GM19035 (cell line): ENCODE data around the gene CNGB1.
"Not testable (repeated sequence)": the region's sequence is repeated elsewhere in the genome, so short reads cannot be mapped to it uniquely, and the experiment has no call there.

ENCODE experiments used
- ATAC-seq: cut with Tn5 transposase; IDR thresholded peaks from one replicate; pipeline ENCODE4 v1.9.1; 2021; ENCODE audit not compliant: unreplicated experiment

Gene CNGB1

GRCh38 chr16:57956270-57956808 is 14.6 kb downstream of the CNGB1 start:
- ATAC-seq, result no peak

- ATAC-seq, result no peak
Observed at GRCh38 chr16:57955572-57956188, 15.2 kb downstream of the CNGB1 start.

- ATAC-seq, result no peak
Observed at GRCh38 chr16:57953857-57954256, 17.1 kb downstream of the CNGB1 start.

- no peak for ATAC-seq
Observed at GRCh38 chr16:57952909-57953308, 18.0 kb downstream of the CNGB1 start.

- no peak for ATAC-seq
Observed at GRCh38 chr16:57951204-57951960, 19.5 kb downstream of the CNGB1 start.

- no peak for ATAC-seq
Observed at GRCh38 chr16:57950382-57950781, 20.5 kb downstream of the CNGB1 start.

GRCh38 chr16:57949595-57950238 is 21.2 kb downstream of the CNGB1 start:
- no peak for ATAC-seq

- no peak for ATAC-seq
Observed at GRCh38 chr16:57949013-57949412, 21.9 kb downstream of the CNGB1 start.

GRCh38 chr16:57948027-57948426 is 22.9 kb downstream of the CNGB1 start:
- ATAC-seq, result no peak

- ATAC-seq, result no peak
Observed at GRCh38 chr16:57947261-57947660, 23.7 kb downstream of the CNGB1 start.

GRCh38 chr16:57946181-57946801 is 24.6 kb downstream of the CNGB1 start:
- no peak for ATAC-seq

- ATAC-seq, result no peak
Observed at GRCh38 chr16:57945740-57946138, 25.2 kb downstream of the CNGB1 start.

GRCh38 chr16:57944970-57945739 is 25.8 kb downstream of the CNGB1 start:
- no peak for ATAC-seq

- not testable (repeated sequence) for ATAC-seq
Observed at GRCh38 chr16:57943381-57943780, 27.5 kb downstream of the CNGB1 start.

GRCh38 chr16:57941901-57942300 is 29.0 kb downstream of the CNGB1 start:
- ATAC-seq, result not testable (repeated sequence)

GRCh38 chr16:57941016-57941664 is 29.8 kb downstream of the CNGB1 start:
- no peak for ATAC-seq

GRCh38 chr16:57940382-57940966 is 30.5 kb downstream of the CNGB1 start:
- no peak for ATAC-seq

- no peak for ATAC-seq
Observed at GRCh38 chr16:57939872-57940224, 31.1 kb downstream of the CNGB1 start.

- ATAC-seq, result no peak
Observed at GRCh38 chr16:57938936-57939871, 31.7 kb downstream of the CNGB1 start.
